GM21526 (cell line): Measurements from ENCODE around the gene SKA3.

Source experiments
- ATAC-seq: cut with Tn5 transposase; IDR thresholded peaks from one replicate; pipeline ENCODE4 v1.9.1; 2021; ENCODE audit warnings: moderate library complexity; ENCODE audit not compliant: unreplicated experiment, low FRiP score

The SKA3 gene

GRCh38 chr13:21118180-21118579 is 58.2 kb downstream of the SKA3 start:
- ATAC-seq = no peak

DNA sequence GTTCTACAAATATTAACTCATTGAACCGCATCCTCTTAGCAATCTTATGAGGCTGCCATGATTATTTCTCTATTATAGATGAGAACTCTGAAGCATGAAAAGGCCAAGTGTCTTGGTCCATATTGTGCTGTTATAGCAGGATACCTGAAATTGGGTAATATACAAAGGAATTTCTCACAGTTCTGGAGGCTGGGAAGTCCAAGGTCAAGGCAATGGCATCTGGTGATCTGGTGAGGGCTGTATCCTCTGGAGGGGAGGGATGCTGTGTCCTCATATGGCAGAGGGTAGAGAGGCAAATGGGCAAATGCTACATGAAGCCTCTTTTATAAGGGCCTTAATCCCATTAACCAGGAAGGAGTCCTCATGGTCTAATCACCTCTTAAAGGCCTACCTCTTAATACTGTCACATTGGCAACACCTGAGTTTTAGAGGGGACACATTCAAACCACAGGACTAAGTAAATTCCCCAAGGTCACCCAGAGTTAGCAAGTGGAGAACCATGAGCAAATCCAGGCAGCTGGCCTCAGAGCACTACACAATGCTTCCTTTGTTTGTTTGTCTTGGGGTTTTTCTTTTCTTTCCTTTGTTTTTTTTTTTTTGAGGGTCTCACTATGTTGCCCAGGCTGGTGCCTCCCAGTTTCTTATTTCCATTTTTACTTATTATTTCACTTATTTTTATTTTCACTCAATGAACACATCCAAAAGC is 59.1 kb downstream of the SKA3 start:
- ATAC-seq = no peak

GRCh38 chr13:21116141-21116540 is 60.2 kb downstream of the SKA3 start:
- ATAC-seq = no peak

- no peak for ATAC-seq
Observed at GRCh38 chr13:21115231-21115630, 61.1 kb downstream of the SKA3 start.

- no peak for ATAC-seq
Observed at GRCh38 chr13:21111546-21111945, 64.8 kb downstream of the SKA3 start.

DNA sequence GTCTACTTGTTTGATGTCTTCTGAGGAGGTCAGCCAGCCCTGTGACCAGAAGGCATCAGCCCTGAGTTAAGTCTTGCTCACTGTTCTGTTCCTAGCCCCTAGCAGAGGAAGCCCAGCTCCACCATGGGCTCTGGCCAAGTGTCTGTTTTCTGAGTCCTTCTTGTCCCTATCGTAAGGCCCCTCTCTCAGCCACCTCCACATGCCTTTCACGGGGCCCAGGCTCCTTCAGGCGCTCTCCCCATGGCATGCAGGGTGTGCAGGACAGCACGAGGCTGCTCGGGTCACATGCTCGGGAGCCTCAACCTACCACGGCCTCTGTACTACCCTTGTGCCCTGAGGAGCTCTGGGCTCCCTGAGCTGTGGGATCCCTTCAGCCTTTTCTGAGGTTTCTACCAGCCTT is 67.2 kb downstream of the SKA3 start:
- ATAC-seq = no peak

GRCh38 chr13:21106089-21106488 is 70.3 kb downstream of the SKA3 start:
- no peak for ATAC-seq

DNA sequence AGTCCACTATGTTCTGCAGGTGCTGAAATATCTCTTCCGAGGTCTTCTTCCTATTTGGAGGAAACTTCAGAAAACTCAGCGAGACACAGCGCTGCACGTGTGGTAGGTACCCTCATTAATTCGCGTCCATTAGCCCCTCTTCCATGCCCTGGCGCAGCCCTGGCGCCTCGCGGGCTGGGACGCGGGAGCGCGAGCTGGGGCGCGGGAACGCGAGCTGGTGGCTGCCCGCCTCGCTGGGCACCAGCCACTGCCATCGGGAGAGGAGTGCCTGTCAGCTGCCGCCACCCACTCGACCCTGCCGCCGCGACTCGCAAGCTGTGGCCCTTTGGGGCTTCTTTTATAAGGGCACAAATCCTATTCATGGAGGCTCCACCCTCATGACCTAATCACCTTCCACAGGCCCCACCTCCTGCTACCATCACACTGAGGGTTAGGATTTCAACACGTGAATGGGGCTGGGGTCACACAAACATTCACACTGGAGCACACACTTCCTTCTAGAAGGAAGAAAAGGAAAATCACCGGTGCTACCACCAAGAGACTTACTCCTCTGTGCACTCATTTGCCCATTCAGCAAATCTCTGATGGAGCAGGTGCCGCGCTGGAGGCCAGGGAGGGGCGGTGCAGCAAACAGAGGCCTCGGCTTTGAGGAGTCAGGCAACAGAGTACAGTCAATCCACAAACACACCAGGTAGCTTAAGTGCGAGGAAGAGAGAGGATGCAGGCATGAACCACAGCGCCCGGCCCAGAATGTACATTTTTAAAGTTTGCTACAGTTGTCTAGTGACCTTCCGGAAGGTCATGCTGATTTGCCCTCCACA is 71.9 kb downstream of the SKA3 start:
- no peak for ATAC-seq
